ENCODE results near the gene GADD45A.

GADD45A gene

GRCh38 chr1:67724928-67725560 lies 40.0 kb downstream of the GADD45A start (continued):
- peak; percentile 41; the same call in 1 of the 2 replicates for TF ChIP-seq CREB5 (CRISPR knock-in tag; IDR thresholded peaks at IDR 0.05; ENCODE audit: low read depth)
- no peak for TF ChIP-seq ZFP30 (CRISPR knock-in tag; IDR thresholded peaks at IDR 0.05)
- peak; percentile 69 for TF ChIP-seq ZFP3 (CRISPR knock-in tag; IDR thresholded peaks at IDR 0.05)
- TF ChIP-seq CSRNP3 (CRISPR knock-in tag; IDR thresholded peaks at IDR 0.05): 0 out of 2 replicates have a peak, but pooled peaks have one; percentile 39
- peak; percentile 22; the same call in 1 of the 2 replicates for TF ChIP-seq ZC3H10 (CRISPR knock-in tag; IDR thresholded peaks at IDR 0.05)
- no peak for TF ChIP-seq ARNTL (CRISPR knock-in tag; IDR thresholded peaks at IDR 0.05; ENCODE audit: borderline replicate concordance, low read depth)
- TF ChIP-seq BACH2 (CRISPR knock-in tag; IDR thresholded peaks at IDR 0.05; ENCODE audit: borderline replicate concordance): no peak
- no peak for TF ChIP-seq ZNF565 (CRISPR knock-in tag; conservative IDR thresholded peaks at IDR 0.05; ENCODE audit: low read depth)

GRCh38 chr1:67726224-67726623 lies 41.2 kb downstream of the GADD45A start:
- TF ChIP-seq CREB5 (CRISPR knock-in tag; IDR thresholded peaks at IDR 0.05; ENCODE audit: low read depth): no peak
- no peak for TF ChIP-seq BACH2 (CRISPR knock-in tag; IDR thresholded peaks at IDR 0.05; ENCODE audit: borderline replicate concordance)
- TF ChIP-seq, protein P1, sequence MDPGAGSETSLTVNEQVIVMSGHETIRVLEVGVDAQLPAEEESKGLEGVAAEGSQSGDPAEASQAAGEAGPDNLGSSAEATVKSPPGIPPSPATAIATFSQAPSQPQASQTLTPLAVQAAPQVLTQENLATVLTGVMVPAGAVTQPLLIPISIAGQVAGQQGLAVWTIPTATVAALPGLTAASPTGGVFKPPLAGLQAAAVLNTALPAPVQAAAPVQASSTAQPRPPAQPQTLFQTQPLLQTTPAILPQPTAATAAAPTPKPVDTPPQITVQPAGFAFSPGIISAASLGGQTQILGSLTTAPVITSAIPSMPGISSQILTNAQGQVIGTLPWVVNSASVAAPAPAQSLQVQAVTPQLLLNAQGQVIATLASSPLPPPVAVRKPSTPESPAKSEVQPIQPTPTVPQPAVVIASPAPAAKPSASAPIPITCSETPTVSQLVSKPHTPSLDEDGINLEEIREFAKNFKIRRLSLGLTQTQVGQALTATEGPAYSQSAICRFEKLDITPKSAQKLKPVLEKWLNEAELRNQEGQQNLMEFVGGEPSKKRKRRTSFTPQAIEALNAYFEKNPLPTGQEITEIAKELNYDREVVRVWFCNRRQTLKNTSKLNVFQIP (CRISPR knock-in tag; IDR thresholded peaks at IDR 0.05; ENCODE audit: borderline replicate concordance, low read depth): no peak
- no peak for TF ChIP-seq ZNF8 (CRISPR knock-in tag; IDR thresholded peaks at IDR 0.05)
- no peak for TF ChIP-seq GLIS3 (CRISPR knock-in tag; IDR thresholded peaks at IDR 0.05)
- no peak for TF ChIP-seq TOX (CRISPR knock-in tag; IDR thresholded peaks at IDR 0.05; ENCODE audit: borderline replicate concordance)
- TF ChIP-seq, protein P2, sequence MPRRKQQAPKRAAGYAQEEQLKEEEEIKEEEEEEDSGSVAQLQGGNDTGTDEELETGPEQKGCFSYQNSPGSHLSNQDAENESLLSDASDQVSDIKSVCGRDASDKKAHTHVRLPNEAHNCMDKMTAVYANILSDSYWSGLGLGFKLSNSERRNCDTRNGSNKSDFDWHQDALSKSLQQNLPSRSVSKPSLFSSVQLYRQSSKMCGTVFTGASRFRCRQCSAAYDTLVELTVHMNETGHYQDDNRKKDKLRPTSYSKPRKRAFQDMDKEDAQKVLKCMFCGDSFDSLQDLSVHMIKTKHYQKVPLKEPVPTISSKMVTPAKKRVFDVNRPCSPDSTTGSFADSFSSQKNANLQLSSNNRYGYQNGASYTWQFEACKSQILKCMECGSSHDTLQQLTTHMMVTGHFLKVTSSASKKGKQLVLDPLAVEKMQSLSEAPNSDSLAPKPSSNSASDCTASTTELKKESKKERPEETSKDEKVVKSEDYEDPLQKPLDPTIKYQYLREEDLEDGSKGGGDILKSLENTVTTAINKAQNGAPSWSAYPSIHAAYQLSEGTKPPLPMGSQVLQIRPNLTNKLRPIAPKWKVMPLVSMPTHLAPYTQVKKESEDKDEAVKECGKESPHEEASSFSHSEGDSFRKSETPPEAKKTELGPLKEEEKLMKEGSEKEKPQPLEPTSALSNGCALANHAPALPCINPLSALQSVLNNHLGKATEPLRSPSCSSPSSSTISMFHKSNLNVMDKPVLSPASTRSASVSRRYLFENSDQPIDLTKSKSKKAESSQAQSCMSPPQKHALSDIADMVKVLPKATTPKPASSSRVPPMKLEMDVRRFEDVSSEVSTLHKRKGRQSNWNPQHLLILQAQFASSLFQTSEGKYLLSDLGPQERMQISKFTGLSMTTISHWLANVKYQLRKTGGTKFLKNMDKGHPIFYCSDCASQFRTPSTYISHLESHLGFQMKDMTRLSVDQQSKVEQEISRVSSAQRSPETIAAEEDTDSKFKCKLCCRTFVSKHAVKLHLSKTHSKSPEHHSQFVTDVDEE (CRISPR knock-in tag; IDR thresholded peaks at IDR 0.05): no peak
- TF ChIP-seq ZFP30 (CRISPR knock-in tag; IDR thresholded peaks at IDR 0.05): no peak
- no peak for TF ChIP-seq CSDC2 (CRISPR knock-in tag; IDR thresholded peaks at IDR 0.05)
- no peak for TF ChIP-seq ZC3H10 (CRISPR knock-in tag; IDR thresholded peaks at IDR 0.05)
- no peak for TF ChIP-seq ISL1 (CRISPR knock-in tag; IDR thresholded peaks at IDR 0.05)
- no peak for TF ChIP-seq ZFP3 (CRISPR knock-in tag; IDR thresholded peaks at IDR 0.05)
- TF ChIP-seq OSR1 (CRISPR knock-in tag; IDR thresholded peaks at IDR 0.05): no peak
- no peak for TF ChIP-seq ARNTL (CRISPR knock-in tag; IDR thresholded peaks at IDR 0.05; ENCODE audit: borderline replicate concordance, low read depth)
- no peak for TF ChIP-seq CSRNP3 (CRISPR knock-in tag; IDR thresholded peaks at IDR 0.05)
- no peak for TF ChIP-seq TCF4 (CRISPR knock-in tag; IDR thresholded peaks at IDR 0.05; ENCODE audit: borderline replicate concordance)
- TF ChIP-seq PPARA (CRISPR knock-in tag; IDR thresholded peaks at IDR 0.05; ENCODE audit: borderline replicate concordance): no peak
- no peak for TF ChIP-seq RARB (CRISPR knock-in tag; IDR thresholded peaks at IDR 0.05)
- ATAC-seq: no peak
